IPS-18a (cell line): ENCODE measurements around the gene TBC1D4.

Experiments
- H3K27ac ChIP-seq: one replicate; pipeline ENCODE4 v1.5.1; 2013; ENCODE audit warnings: low read length
- H3K27me3 ChIP-seq: one replicate; pipeline ENCODE4 v1.6.1; 2013; ENCODE audit warnings: mild to moderate bottlenecking, low read length; ENCODE audit not compliant: control insufficient read depth, insufficient read depth
- H3K36me3 ChIP-seq: one replicate; pipeline ENCODE4 v1.6.1; 2013; ENCODE audit warnings: low read depth, low read length; ENCODE audit not compliant: control insufficient read depth
- H3K4me1 ChIP-seq: one replicate; pipeline ENCODE4 v1.6.1; 2013; ENCODE audit warnings: low read depth, low read length; ENCODE audit not compliant: control insufficient read depth
- H3K4me3 ChIP-seq: one replicate; pipeline ENCODE4 v1.5.1; 2013; ENCODE audit warnings: low read length
- H3K9ac ChIP-seq: one replicate; pipeline ENCODE4 v1.6.1; 2013; ENCODE audit warnings: mild to moderate bottlenecking, low read length, moderate library complexity
- H3K9me3 ChIP-seq: one replicate; pipeline ENCODE4 v1.6.1; 2013; ENCODE audit warnings: low read depth, low read length; ENCODE audit not compliant: control insufficient read depth

TBC1D4 gene

DNA sequence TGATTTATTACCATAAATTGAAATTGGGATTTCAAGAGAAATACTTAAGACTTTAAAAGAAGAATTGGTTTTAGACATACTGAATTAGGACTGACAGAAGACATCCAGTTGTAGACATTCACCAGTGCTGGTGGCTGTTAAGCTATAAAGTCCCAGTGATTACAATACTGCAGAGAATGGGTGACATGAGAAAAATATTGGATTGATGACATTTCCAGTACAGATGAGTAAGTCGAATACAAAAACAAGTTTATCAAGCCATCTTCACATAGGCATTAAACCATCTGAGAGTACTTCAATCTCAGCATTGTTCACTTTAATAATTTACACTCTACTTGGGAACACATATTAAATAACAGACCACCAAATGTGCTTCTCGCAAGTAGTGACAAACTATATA lies 66.8 kb downstream of the TBC1D4 start:
- Histone ChIP-seq H3K27ac (no peak overlapping the region), H3K4me1 (peaks cover 6% of the 10 kb centered on the region), H3K9ac (no peak overlapping the region), H3K36me3 (no peaks in the 10 kb centered on the region), H3K27me3 (no peaks in the 10 kb centered on the region), H3K4me3 (no peak overlapping the region), H3K9me3 (no peaks in the 10 kb centered on the region)

DNA sequence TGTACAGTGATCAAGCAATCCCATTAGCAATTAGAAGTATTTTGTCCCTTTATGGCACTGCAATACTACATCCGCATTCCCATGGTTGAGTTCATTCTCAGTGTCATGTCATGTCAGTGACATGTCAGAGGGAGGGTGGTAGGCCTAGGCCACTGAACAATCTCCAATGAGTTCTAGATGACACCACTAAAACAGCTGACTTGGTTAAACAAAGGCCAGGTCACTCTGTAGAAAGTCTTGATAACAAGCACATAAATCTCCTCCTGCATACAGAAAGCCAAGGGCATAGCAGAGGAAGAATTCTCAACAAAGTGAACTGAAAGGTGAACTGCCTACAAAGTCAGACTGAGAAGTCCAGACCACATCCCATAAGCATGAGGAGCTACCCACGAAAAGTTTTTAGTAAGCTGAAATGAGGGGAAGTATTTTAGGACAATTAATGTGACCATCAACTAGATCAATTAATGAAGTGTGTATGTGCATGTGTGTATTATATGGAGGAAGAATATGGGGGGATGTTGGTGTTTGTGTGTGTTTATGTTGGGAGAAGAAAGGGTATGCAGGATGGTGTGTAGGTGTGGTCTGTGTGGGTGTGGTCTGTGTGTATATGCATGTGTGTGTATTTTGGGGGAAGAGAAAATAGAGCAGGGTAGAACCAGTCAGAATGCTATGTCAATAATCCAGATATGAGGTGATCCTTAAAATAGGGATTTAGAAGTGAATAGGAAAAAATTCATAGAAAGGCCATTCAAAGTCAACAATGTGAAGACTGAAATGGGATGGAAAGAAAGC lies 67.7 kb downstream of the TBC1D4 start:
- Histone ChIP-seq H3K27ac (no peak overlapping the region), H3K4me1 (peaks cover 6% of the 10 kb centered on the region), H3K4me3 (no peak overlapping the region)

DNA sequence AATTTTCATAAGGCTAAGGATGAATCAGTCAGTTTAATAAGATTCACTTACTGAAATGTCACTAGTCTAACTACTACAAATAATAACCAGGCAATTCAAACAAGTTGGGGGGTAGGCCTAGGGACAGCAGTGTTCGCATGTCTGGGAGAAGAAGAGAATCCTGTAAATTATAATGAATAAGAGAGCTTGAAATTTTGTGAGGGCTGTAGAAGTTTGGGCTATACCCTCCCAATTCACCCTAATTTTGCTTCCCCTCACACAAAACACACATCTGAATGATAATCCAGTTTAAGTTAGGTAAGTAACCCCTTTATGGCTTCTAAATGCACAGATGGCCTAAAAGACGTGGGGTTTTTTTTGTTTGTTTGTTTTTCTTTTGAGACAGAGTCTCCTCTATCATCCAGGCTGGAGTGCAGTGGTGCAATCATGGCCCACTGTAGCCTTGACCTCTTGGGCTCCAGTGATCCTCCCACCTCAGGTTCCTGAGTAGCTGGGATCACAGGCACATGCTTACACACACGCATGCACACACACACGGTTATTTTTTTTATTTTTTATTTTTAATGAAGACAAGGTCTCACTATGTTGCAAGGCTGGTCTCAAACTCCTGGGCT lies 69.9 kb downstream of the TBC1D4 start:
- H3K27me3 ChIP-seq = no peaks in the 10 kb centered on the region
- no peaks in the 10 kb centered on the region for H3K9me3 ChIP-seq
- no peaks in the 10 kb centered on the region for H3K36me3 ChIP-seq
- no peak overlapping the region for H3K4me3 ChIP-seq
- H3K9ac ChIP-seq = no peak overlapping the region
- no peak overlapping the region for H3K27ac ChIP-seq
- H3K4me1 ChIP-seq = peaks cover 6% of the 10 kb centered on the region

More for the DNA sequence above, 67.7 kb downstream of the TBC1D4 start:
- Histone ChIP-seq H3K27me3 (no peaks in the 10 kb centered on the region), H3K9ac (no peak overlapping the region), H3K9me3 (no peaks in the 10 kb centered on the region), H3K36me3 (no peaks in the 10 kb centered on the region)

DNA sequence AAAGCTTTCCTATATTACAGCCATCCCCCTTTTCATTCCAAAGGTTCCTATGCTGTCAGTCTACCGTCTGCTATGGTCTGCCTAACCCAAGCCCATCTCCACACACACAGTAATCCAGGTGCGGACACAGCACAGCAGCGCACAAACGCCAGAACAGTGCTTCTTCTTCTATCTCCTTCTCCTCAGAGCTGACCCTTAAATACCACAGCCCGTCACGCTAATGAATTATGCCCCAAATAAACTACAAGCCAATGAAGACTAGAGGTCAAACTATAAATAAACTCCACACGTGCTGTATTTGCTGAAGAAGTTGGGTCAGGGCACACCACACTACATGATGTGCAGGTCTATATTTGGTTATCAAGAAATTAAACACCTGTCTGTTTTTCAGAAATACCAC lies 71.8 kb downstream of the TBC1D4 start:
- Histone ChIP-seq H3K9ac (no peak overlapping the region), H3K36me3 (no peaks in the 10 kb centered on the region), H3K27ac (no peak overlapping the region), H3K4me1 (peaks cover 17% of the 10 kb centered on the region), H3K9me3 (no peaks in the 10 kb centered on the region), H3K4me3 (no peak overlapping the region), H3K27me3 (no peaks in the 10 kb centered on the region)

DNA sequence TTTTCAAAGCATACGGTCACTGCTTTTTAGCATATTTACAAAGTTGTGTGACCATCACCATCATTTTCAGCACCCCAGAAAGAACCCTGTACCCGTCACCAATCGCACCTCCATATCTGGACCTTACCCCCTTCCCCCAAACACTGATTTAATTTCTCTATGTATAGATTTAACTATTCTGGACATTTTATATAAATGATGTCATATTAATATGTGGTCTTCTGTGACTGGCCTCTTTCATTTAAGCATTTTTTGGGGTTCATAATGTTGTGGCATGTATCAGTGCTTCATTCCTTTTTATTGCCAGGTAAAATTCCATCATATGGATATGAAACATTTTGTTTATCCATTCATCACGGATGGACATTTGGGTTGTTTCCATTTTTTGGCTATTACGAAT lies 74.0 kb downstream of the TBC1D4 start:
- Histone ChIP-seq H3K4me3 (no peak overlapping the region), H3K27ac (no peak overlapping the region), H3K9ac (no peak overlapping the region), H3K27me3 (no peaks in the 10 kb centered on the region), H3K36me3 (no peaks in the 10 kb centered on the region), H3K9me3 (no peaks in the 10 kb centered on the region), H3K4me1 (peaks cover 17% of the 10 kb centered on the region)

DNA sequence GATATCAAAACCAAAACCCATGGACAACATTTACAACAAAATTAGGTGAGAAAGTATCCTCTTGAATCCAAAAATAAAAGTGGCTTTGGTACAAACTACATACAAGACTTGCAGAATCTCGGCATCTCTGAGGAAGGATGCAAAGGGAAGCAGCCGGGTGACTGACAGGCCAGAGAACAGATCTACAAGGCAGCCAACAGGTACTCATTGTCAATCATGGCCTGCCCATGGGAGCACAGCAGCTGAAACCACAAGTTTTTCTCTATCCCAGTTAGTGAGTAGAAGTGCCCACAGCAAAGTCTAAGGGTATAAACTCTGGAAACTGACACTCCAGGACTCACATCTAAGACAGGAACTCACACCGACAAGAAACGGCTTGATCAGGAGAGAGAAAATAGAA lies 74.5 kb downstream of the TBC1D4 start:
- H3K9me3 ChIP-seq = no peaks in the 10 kb centered on the region
- no peak overlapping the region for H3K27ac ChIP-seq
- no peak overlapping the region for H3K4me3 ChIP-seq
- no peak overlapping the region for H3K9ac ChIP-seq
- no peaks in the 10 kb centered on the region for H3K36me3 ChIP-seq
- no peaks in the 10 kb centered on the region for H3K27me3 ChIP-seq
- H3K4me1 ChIP-seq = peaks cover 17% of the 10 kb centered on the region

DNA sequence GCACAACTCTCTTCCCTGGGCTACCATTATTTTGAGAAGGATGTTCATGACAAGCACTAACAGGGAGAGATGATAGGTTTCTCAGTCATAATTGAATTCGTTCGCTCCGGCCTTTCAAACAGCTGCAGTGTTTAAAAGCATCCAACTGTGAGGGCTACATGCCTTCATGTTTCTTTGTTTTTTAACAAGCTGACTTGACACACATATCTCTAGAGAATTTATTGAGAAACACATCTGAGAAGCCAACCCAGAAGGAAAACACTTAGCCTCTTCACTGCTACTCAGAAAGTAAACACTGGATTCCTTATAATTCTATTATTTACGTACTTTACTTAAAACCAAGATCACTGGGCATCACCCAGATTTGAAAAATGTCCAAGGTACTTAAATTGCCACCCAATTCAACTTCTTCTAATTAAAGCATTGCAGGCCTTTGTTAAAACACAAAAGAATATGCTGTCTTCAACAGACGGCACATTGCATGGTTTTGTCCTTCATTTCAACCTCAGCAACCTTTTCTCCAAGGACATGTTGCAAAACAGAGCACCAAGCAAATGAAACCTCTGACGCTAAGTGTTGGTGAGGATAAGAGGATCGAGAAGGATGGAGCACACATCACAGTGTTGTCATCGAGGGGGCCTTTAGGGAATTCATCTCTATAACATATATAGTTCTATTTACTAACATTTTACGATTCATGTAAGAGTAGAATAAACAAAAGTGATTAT lies 75.8 kb downstream of the TBC1D4 start:
- no peak overlapping the region for H3K27ac ChIP-seq
- no peak overlapping the region for H3K4me3 ChIP-seq
- H3K9me3 ChIP-seq = no peaks in the 10 kb centered on the region
- no peak overlapping the region for H3K9ac ChIP-seq
- no peaks in the 10 kb centered on the region for H3K27me3 ChIP-seq
- no peaks in the 10 kb centered on the region for H3K36me3 ChIP-seq
- peaks cover 17% of the 10 kb centered on the region for H3K4me1 ChIP-seq

DNA sequence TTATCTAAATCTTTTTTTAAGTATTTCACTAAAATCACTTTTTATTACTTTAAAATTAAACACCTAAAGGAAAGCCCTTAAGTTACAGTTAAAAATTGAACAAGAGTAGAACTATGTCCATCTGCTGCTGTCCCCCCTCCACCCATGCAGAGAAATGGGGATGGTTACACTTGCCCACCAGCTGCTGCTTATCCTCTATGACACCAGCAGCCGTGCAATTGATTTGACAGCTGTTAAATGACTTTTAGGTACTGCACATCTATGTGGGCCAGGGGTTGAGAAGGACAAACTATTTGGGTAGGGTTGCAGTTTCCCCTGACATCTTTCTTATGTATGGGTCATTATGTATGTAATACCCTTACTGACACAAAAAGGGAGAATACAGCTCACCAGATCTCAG lies 77.2 kb downstream of the TBC1D4 start:
- Histone ChIP-seq H3K36me3 (no peaks in the 10 kb centered on the region), H3K4me1 (peaks cover 17% of the 10 kb centered on the region), H3K27me3 (no peaks in the 10 kb centered on the region), H3K27ac (no peak overlapping the region), H3K9me3 (no peaks in the 10 kb centered on the region), H3K4me3 (no peak overlapping the region), H3K9ac (no peak overlapping the region)

DNA sequence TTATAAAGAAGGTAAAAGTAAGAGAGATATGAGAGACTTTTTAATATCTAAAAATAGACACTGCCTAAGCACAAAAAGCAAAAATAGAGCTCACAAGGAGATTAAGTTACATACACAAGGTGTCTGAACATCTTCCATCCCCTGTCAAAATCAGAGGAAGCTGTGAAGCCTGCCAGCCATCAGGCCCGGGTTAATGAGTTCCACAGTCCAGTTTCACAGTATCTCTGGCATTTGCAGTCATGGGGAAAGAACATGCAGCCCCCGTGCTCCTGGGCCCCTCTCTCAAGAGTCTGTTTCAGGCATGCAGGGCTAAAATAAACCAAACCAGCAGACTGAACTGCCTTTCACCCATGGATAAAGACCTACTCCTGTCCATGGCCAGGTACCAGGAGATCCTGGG lies 79.2 kb downstream of the TBC1D4 start:
- no peak overlapping the region for H3K4me3 ChIP-seq
- H3K27me3 ChIP-seq = no peaks in the 10 kb centered on the region
- no peak overlapping the region for H3K9ac ChIP-seq
- H3K4me1 ChIP-seq = peaks cover 17% of the 10 kb centered on the region
- no peaks in the 10 kb centered on the region for H3K36me3 ChIP-seq
- no peak overlapping the region for H3K27ac ChIP-seq
- no peaks in the 10 kb centered on the region for H3K9me3 ChIP-seq

DNA sequence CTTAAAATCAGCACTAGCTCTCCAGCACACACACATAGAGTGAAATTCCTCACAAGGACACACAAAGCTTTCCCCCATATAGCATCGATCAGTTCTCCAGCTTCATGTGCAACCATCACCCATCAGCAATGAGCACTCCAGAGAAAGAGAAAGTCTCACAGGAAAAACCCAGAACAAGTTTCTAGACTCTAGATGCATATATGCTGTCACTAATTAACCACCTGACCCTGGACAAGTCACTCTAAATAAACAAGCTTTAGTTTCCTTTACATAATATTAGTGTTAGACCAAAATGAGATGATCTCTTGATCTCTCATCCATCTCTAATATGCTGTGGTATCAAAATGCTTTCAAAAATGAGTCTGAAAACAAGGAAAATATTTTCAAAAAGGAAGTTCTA lies 81.2 kb downstream of the TBC1D4 start:
- no peak overlapping the region for H3K4me3 ChIP-seq
- no peak overlapping the region for H3K9ac ChIP-seq
- no peaks in the 10 kb centered on the region for H3K36me3 ChIP-seq
- no peaks in the 10 kb centered on the region for H3K9me3 ChIP-seq
- peaks cover 2% of the 10 kb centered on the region for H3K4me1 ChIP-seq
- H3K27me3 ChIP-seq = no peaks in the 10 kb centered on the region
- H3K27ac ChIP-seq = no peak overlapping the region

DNA sequence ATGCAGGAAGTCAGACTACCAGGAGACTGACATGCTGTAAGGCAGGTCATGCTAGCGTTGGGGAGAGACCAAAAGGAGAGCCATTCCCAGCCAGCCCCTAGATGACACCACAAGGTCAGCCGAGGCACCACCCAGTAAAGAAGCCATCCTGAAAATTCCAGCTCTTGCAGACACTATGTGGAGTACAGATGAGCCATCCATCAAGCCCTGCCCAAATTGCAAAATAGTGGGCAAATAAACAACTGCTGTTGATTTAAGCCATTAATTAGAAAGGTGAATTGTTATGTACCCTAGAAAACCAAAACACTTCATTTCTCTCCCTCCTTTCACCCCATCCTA lies 82.1 kb downstream of the TBC1D4 start:
- Histone ChIP-seq H3K4me1 (no peaks in the 10 kb centered on the region), H3K36me3 (no peaks in the 10 kb centered on the region), H3K9me3 (no peaks in the 10 kb centered on the region), H3K27ac (no peak overlapping the region), H3K4me3 (no peak overlapping the region), H3K9ac (no peak overlapping the region), H3K27me3 (no peaks in the 10 kb centered on the region)
